Type B pancreatic cell (in vitro differentiated cells): ENCODE data around the gene RASA1. TPM values are rescaled to one million over a fixed set of nuclear protein-coding genes. Genes with fewer than 3 reads are reported as not detected.

Experiments used
- DNase-seq: peaks from one replicate; pipeline ENCODE4 v3.0.0; 2021; ENCODE audit warnings: mixed read lengths; ENCODE audit not compliant: unreplicated experiment; ENCODE audit errors: extremely low spot score
- H3K27ac Mint-ChIP-seq: 2 replicates; pipeline ENCODE4 v1.8.0; 2021; ENCODE audit warnings: mild to moderate bottlenecking, mixed read lengths
- H3K27me3 Mint-ChIP-seq: 2 replicates; pipeline ENCODE4 v1.8.0; 2021; ENCODE audit warnings: mixed read lengths
- H3K36me3 Mint-ChIP-seq: 2 replicates; pipeline ENCODE4 v1.8.0; 2021; ENCODE audit warnings: mixed read lengths
- H3K4me1 Mint-ChIP-seq: one replicate; pipeline ENCODE4 v1.8.0; 2021; ENCODE audit warnings: mixed read lengths; ENCODE audit not compliant: unreplicated experiment
- H3K4me3 Mint-ChIP-seq: 2 replicates; pipeline ENCODE4 v1.8.0; 2021; ENCODE audit warnings: mild to moderate bottlenecking, mixed read lengths
- H3K9me3 Mint-ChIP-seq: 2 replicates; pipeline ENCODE4 v1.8.0; 2021; ENCODE audit warnings: mixed read lengths
- total RNA-seq: library from RNA; stranded (reverse); gene quantifications from 2 replicates; pipeline ENCODE4 v1.2.1, GENCODE V29; 2021; ENCODE audit warnings: low replicate concordance
- TF ChIP-seq, protein P1 (sequence below): fragments of 200-600 bp; sonication (generic); conservative IDR thresholded peaks from 2 replicates; pipeline ENCODE4 v1.5.0; 2021; ENCODE audit warnings: antibody characterized with exemption, mild to moderate bottlenecking

Gene RASA1
- total RNA-seq, 1 donor from 2014 or later: 33.0 TPM

DNA sequence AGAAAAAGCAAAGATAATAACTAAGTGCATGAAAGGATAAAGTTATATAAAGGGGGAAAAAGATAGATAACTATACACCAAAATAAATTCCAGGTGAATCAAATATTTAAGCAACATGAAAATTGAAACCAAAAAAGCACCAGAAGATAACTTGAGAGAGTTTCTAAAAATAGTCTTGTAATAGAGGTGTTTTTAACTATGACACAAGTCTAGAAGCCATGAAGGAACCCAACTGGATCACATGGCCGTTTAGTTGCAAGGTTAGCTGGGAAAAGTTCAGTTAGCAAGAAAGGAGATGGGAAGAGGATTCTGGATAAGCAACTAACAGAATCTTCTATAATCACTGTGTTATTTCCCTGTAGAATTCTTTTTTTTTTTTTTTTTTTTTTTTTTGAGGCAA lies 9.2 kb upstream of the RASA1 start:
- DNase-seq: no peak
- Mint-ChIP-seq H3K4me3 (no peak overlapping the region), H3K9me3 (no peaks in the 10 kb centered on the region), H3K36me3 (no peaks in the 10 kb centered on the region), H3K27ac (no peak overlapping the region), H3K4me1 (no peaks in the 10 kb centered on the region), H3K27me3 (peaks cover under 1% of the 10 kb centered on the region)
- TF ChIP-seq, protein P1, sequence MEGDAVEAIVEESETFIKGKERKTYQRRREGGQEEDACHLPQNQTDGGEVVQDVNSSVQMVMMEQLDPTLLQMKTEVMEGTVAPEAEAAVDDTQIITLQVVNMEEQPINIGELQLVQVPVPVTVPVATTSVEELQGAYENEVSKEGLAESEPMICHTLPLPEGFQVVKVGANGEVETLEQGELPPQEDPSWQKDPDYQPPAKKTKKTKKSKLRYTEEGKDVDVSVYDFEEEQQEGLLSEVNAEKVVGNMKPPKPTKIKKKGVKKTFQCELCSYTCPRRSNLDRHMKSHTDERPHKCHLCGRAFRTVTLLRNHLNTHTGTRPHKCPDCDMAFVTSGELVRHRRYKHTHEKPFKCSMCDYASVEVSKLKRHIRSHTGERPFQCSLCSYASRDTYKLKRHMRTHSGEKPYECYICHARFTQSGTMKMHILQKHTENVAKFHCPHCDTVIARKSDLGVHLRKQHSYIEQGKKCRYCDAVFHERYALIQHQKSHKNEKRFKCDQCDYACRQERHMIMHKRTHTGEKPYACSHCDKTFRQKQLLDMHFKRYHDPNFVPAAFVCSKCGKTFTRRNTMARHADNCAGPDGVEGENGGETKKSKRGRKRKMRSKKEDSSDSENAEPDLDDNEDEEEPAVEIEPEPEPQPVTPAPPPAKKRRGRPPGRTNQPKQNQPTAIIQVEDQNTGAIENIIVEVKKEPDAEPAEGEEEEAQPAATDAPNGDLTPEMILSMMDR: no peak

DNA sequence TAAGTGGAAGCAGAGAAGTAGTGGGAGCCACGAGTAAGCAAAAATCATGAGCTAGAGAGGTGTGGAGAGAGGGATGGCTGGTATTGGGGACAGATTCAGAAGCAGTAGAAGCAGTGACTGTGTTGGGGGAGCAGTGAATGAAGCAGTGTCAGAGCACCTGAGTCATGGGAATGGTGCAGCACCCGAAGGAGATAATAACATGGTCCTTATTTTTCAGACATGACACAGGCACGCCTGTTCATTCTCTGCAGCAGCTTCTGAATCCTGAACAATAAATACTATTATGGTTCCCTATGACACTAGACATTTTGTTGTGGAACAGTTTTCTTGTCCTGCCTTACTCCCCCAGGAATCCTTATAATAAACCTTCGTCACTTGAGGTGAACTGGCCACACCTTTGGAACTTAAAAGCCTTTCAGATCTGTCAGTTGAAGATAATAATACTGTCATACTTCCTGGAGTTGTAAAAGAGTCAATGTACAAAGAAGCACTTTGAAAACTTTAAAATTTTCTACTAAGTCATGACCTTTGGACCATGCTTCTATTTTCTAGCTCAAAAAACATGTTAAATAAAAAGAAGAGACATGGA lies 7.0 kb upstream of the RASA1 start:
- no peak for DNase-seq

DNA sequence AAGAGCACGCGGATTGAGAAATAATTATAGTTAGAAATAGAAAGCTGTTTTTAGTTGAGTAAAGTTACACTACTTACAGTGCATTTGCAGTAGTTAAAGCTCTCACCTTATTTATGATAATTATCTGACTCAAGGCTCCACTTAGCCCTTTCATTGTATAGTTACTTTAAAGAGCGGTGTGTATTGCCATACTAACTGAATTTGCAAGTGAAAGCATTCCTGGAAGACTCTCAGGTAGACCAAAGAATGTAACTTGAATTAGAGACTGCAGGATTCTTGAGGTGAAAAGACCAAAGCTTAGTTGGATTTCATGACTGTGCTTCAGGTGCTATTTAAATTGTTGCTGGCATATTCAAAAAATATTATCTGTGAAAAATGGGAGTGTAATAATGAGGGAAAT lies 4.2 kb upstream of the RASA1 start:
- Mint-ChIP-seq H3K27me3 (peaks cover 7% of the 10 kb centered on the region), H3K9me3 (no peaks in the 10 kb centered on the region), H3K27ac (no peak overlapping the region), H3K4me1 (no peaks in the 10 kb centered on the region), H3K4me3 (no peak overlapping the region), H3K36me3 (no peaks in the 10 kb centered on the region)
- TF ChIP-seq, protein P1: no peak
- DNase-seq: no peak

More for the DNA sequence above, 7.0 kb upstream of the RASA1 start:
- peak overlapping the region; percentile 28 for H3K27ac Mint-ChIP-seq
- TF ChIP-seq, protein P1: no peak
- H3K9me3 Mint-ChIP-seq: no peaks in the 10 kb centered on the region
- no peaks in the 10 kb centered on the region for H3K36me3 Mint-ChIP-seq
- no peak overlapping the region for H3K4me3 Mint-ChIP-seq
- H3K4me1 Mint-ChIP-seq: no peaks in the 10 kb centered on the region
- H3K27me3 Mint-ChIP-seq: peaks cover 7% of the 10 kb centered on the region

DNA sequence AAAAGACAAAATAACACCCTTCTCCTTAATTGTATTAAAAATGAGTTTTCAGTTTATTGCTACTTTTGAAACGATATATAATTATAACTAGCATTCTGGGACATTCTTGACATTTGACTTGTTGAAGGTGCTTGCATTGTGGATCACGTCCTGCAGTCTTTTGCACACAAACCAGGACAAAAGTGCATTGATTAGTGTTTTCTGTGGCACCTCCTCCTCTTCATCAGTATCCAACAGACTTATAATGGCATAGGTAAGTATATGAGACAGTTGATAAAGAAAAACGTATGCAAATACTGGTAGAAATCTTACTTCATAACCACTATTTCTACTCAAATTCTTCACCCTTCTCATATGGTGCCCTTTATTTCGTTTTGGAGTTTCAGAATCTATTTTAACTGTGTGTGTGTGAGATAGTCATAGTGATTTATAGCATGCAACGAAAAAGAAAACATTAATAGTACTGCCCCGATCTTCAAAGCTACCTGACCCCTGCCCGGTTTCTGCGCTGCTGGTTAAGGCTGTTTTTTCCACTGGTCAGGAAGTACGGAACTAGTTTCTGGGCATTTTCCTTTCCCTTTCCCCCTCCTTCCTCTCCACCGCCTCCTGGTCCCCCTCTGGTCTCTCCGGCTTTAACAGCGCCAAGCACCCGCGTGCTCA lies 639 bp upstream of the RASA1 start:
- H3K4me1 Mint-ChIP-seq: peaks cover 8% of the 10 kb centered on the region
- H3K9me3 Mint-ChIP-seq: no peaks in the 10 kb centered on the region
- TF ChIP-seq, protein P1: no peak
- peaks cover 5% of the 10 kb centered on the region for H3K36me3 Mint-ChIP-seq
- DNase-seq: no peak
- peak overlapping the region; percentile 93 for H3K4me3 Mint-ChIP-seq
- H3K27me3 Mint-ChIP-seq: peaks cover 7% of the 10 kb centered on the region
- peak overlapping the region; percentile 97 for H3K27ac Mint-ChIP-seq

DNA sequence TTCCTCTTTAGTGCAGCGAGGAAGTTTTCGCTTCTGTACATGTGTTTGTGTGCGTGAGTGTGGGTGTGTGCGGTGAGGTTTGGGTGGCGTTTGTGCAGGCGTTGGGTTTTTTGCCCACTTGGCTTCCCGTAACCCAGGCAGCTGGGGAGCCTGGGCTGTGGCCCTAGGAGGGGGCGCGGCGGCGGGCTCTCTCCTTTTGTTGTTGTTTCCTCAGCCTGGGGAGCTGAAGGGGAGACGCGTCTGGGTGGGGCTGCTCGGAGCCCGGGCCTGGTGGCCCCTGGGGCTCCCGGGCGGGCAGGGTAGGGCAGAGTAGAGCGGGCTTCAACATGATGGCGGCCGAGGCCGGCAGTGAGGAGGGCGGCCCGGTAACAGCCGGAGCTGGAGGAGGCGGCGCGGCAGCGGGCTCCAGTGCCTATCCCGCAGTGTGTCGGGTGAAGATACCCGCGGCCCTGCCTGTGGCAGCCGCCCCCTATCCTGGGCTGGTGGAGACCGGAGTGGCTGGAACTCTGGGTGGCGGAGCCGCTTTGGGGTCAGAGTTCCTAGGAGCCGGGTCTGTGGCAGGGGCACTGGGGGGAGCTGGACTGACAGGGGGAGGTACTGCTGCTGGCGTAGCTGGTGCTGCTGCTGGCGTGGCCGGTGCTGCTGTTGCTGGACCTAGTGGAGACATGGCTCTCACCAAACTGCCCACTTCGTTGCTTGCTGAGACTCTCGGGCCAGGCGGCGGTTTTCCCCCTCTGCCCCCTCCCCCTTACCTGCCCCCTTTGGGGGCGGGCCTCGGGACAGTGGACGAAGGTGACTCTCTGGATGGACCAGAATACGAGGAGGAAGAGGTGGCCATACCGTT lies 665 bp downstream of the RASA1 start:
- H3K36me3 Mint-ChIP-seq: peaks cover 5% of the 10 kb centered on the region
- TF ChIP-seq, protein P1: no peak
- H3K27me3 Mint-ChIP-seq: peaks cover 7% of the 10 kb centered on the region
- no peaks in the 10 kb centered on the region for H3K9me3 Mint-ChIP-seq
- peak overlapping the region; percentile 97 for H3K27ac Mint-ChIP-seq
- peak overlapping the region; percentile 93 for H3K4me3 Mint-ChIP-seq
- DNase-seq: peak; percentile 77
- peaks cover 8% of the 10 kb centered on the region for H3K4me1 Mint-ChIP-seq
